GM23338 (cell line): ENCODE results near the gene WDR38. TPM values are rescaled to one million over a fixed set of nuclear protein-coding genes. Genes with fewer than 3 reads are reported as not detected.

Experiments used
- ATAC-seq: fragments of 200-7000 bp; cut with Tn5 transposase; 3 replicates; pipeline ENCODE4 v1.9.1; 2020
- DNase-seq: peaks from one replicate; pipeline ENCODE4 v3.0.0-alpha.2; 2015; ENCODE audit warnings: low spot score
- H2AFZ ChIP-seq: fragments of 200-600 bp; sonication (generic); 2 replicates; pipeline ENCODE4 v1.8.0; 2016; ENCODE audit warnings: antibody characterized with exemption, mild to moderate bottlenecking, moderate library complexity
- H3F3A ChIP-seq: fragments of 200-600 bp; sonication (generic); replicated peaks from 2 replicates; pipeline ENCODE4 v1.8.0; 2017; ENCODE audit warnings: antibody characterized with exemption, mixed run types, low read depth
- H3K27ac ChIP-seq: fragments of 200-600 bp; sonication (generic); 2 replicates; pipeline ENCODE4 v1.6.1; 2016; ENCODE audit warnings: low read depth
- H3K27me3 ChIP-seq: fragments of 200-600 bp; sonication (generic); 2 replicates; pipeline ENCODE4 v1.8.0; 2016; ENCODE audit warnings: mild to moderate bottlenecking, mixed run types, moderate library complexity; ENCODE audit not compliant: insufficient read depth
- H3K36me3 ChIP-seq: fragments of 200-600 bp; sonication (generic); 2 replicates; pipeline ENCODE4 v1.8.0; 2016; ENCODE audit warnings: mild to moderate bottlenecking; ENCODE audit not compliant: insufficient read depth
- H3K4me1 ChIP-seq: fragments of 200-600 bp; sonication (generic); 2 replicates; pipeline ENCODE4 v1.8.0; 2016; ENCODE audit warnings: mild to moderate bottlenecking, moderate library complexity; ENCODE audit not compliant: insufficient read depth
- H3K4me2 ChIP-seq: fragments of 200-600 bp; sonication (generic); 2 replicates; pipeline ENCODE4 v1.7.1; 2017; ENCODE audit warnings: mixed run types
- H3K4me3 ChIP-seq: fragments of 200-600 bp; sonication (generic); 2 replicates; pipeline ENCODE4 v1.6.1; 2016; ENCODE audit warnings: mixed run types
- H3K79me2 ChIP-seq: fragments of 200-600 bp; sonication (generic); replicated peaks from 2 replicates; pipeline ENCODE4 v1.8.0; 2017; ENCODE audit warnings: mild to moderate bottlenecking; ENCODE audit not compliant: insufficient read depth
- H3K9me2 ChIP-seq: fragments of 200-600 bp; sonication (generic); 2 replicates; pipeline ENCODE4 v1.8.0; 2017; ENCODE audit not compliant: insufficient read depth
- H4K20me1 ChIP-seq: fragments of 200-600 bp; sonication (generic); replicated peaks from 2 replicates; pipeline ENCODE4 v1.8.0; 2017; ENCODE audit warnings: mild to moderate bottlenecking; ENCODE audit not compliant: insufficient read depth
- H3K27ac Mint-ChIP-seq: 2 replicates; pipeline ENCODE4 v1.8.0; 2020; ENCODE audit warnings: inconsistent platforms, mild to moderate bottlenecking, moderate library complexity, mixed read lengths
- H3K27me3 Mint-ChIP-seq: 3 replicates; pipeline ENCODE4 v1.8.0; 2022; ENCODE audit warnings: low read depth, mild to moderate bottlenecking, moderate library complexity, mixed read lengths, inconsistent platforms; ENCODE audit not compliant: insufficient read depth, poor library complexity
- H3K36me3 Mint-ChIP-seq: 3 replicates; pipeline ENCODE4 v1.8.0; 2021; ENCODE audit warnings: low read depth, mild to moderate bottlenecking, inconsistent platforms, moderate library complexity, mixed read lengths
- H3K4me1 Mint-ChIP-seq: 3 replicates; pipeline ENCODE4 v1.8.0; 2020; ENCODE audit warnings: mild to moderate bottlenecking, inconsistent platforms, mixed read lengths
- H3K4me3 Mint-ChIP-seq: 3 replicates; pipeline ENCODE4 v1.8.0; 2021; ENCODE audit warnings: moderate library complexity, mild to moderate bottlenecking, inconsistent platforms, mixed read lengths
- H3K9me3 Mint-ChIP-seq: 3 replicates; pipeline ENCODE4 v1.8.0; 2020; ENCODE audit warnings: moderate library complexity, mild to moderate bottlenecking, inconsistent platforms, mixed read lengths
- CTCF ChIP-seq, 2 experiments: fragments of 200-600 bp in 1 of 2; sonication (generic) in 1 of 2; conservative IDR thresholded peaks; 2 replicates each; pipeline versions ENCODE4 v1.5.1 to v1.6.1; 2016 to 2017; ENCODE audit warnings: antibody characterized with exemption in 2 of 2, low read depth in 2 of 2, mild to moderate bottlenecking in 2 of 2, moderate library complexity in 1 of 2
- EZH2 ChIP-seq: fragments of 200-600 bp; sonication (generic); IDR thresholded peaks from one replicate; pipeline ENCODE4 v1.8.0; 2017; ENCODE audit warnings: antibody characterized with exemption, mild to moderate bottlenecking, low read depth; ENCODE audit not compliant: unreplicated experiment
- NANOG ChIP-seq: IDR thresholded peaks from 2 replicates; pipeline ENCODE4 v1.6.1; 2016; ENCODE audit warnings: antibody characterized with exemption, borderline replicate concordance
- POLR2AphosphoS5 ChIP-seq: IDR thresholded peaks from 2 replicates; pipeline ENCODE4 v1.6.1; 2016; ENCODE audit warnings: antibody characterized with exemption, low read depth
- ZNF462 ChIP-seq: fragments of 250-450 bp; sonication (Bioruptor Pico); IDR thresholded peaks from 2 replicates; pipeline ENCODE4 v1.5.0; 2020; ENCODE audit warnings: mild to moderate bottlenecking, moderate library complexity
- polyA plus RNA-seq: library from polyadenylated mRNA; unstranded; fragments of >200 nt; fragmentation: Nextera tagmentation; extraction: Ambion mirVana; gene quantifications from 2 replicates; pipeline ENCODE4 v1.2.1, GENCODE V29; 2016
- total RNA-seq: library from RNA; depleted of rRNA; stranded (reverse); fragments of >200 nt; shearing (Covaris generic); gene quantifications from 2 replicates; pipeline ENCODE4 v1.2.3, GENCODE V29; 2014

Gene WDR38
- total and polyA plus RNA-seq, 2 experiments from 2014 or later = not detected

GRCh38 chr9:124855944-124856765 is 2.9 kb downstream of the WDR38 start (continued):
- TF ChIP-seq ZNF462 (no peak), CTCF (conservative IDR thresholded peaks at IDR 0.05; ENCODE audit: low read depth in 2 of 2) (peak; percentile 54 to 80), POLR2AphosphoS5 (no peak; the same call in none of the 2 replicates), EZH2 (no peak)

GRCh38 chr9:124857533-124858162 is 4.4 kb downstream of the WDR38 start:
- H3K9me2 ChIP-seq = no peaks in the 10 kb centered on the region
- Mint-ChIP-seq H3K27ac (peak overlapping the region; percentile 36; the same call in 1 of the 2 replicates), H3K4me3 (peak overlapping the region; percentile 12; the same call in 1 of the 3 replicates), H3K9me3 (peaks cover 3% of the 10 kb centered on the region; the same call in 1 of the 3 replicates), H3K36me3 (peaks cover 52% of the 10 kb centered on the region), H3K27me3 (peaks cover 34% of the 10 kb centered on the region), H3K4me1 (peaks cover 22% of the 10 kb centered on the region)
- peaks cover 57% of the 10 kb centered on the region for H3F3A ChIP-seq
- no peak overlapping the region for H3K4me3 ChIP-seq
- peaks cover 36% of the 10 kb centered on the region for H4K20me1 ChIP-seq
- peaks cover 32% of the 10 kb centered on the region for H3K36me3 ChIP-seq
- 0 out of 2 replicates have a peak overlapping the region, but pooled peaks have one; percentile 72 for H3K27ac ChIP-seq
- H3K27me3 ChIP-seq = no peaks in the 10 kb centered on the region
- ATAC-seq = no peak
- no peak overlapping the region for H2AFZ ChIP-seq
- H3K79me2 ChIP-seq = peaks cover 32% of the 10 kb centered on the region
- peaks cover 17% of the 10 kb centered on the region for H3K4me1 ChIP-seq
- DNase-seq = no peak
- TF ChIP-seq NANOG (no peak), ZNF462 (no peak)
- H3K4me2 ChIP-seq = no peak overlapping the region
